MM.1S (cell line): ENCODE measurements around the gene HLA-DPA1.

Experiments used
- DNase-seq: peaks from one replicate; pipeline ENCODE4 v3.0.0-alpha.2; 2015
- H2AFZ ChIP-seq: fragments of 300-600 bp; sonication (generic); 2 replicates; pipeline ENCODE4 v1.6.0; 2016; ENCODE audit warnings: antibody characterized with exemption, low read length
- H3F3A ChIP-seq: fragments of 300-600 bp; sonication (generic); 2 replicates; pipeline ENCODE4 v1.6.1; 2016; ENCODE audit warnings: mild to moderate bottlenecking, antibody characterized with exemption, low read length, moderate library complexity, mixed read lengths; ENCODE audit not compliant: insufficient read depth
- H3K27ac ChIP-seq: fragments of 300-600 bp; sonication (generic); 2 replicates; pipeline ENCODE4 v1.5.1; 2016; ENCODE audit warnings: mild to moderate bottlenecking, low read length
- H3K27me3 ChIP-seq: fragments of 300-600 bp; sonication (generic); replicated peaks from 2 replicates; pipeline ENCODE4 v1.6.0; 2016; ENCODE audit warnings: low read length; ENCODE audit not compliant: insufficient read depth
- H3K36me3 ChIP-seq: fragments of 300-600 bp; sonication (generic); replicated peaks from 2 replicates; pipeline ENCODE4 v1.6.1; 2016; ENCODE audit warnings: mild to moderate bottlenecking, low read length, mixed read lengths; ENCODE audit not compliant: insufficient read depth
- H3K4me1 ChIP-seq: fragments of 300-600 bp; sonication (generic); 2 replicates; pipeline ENCODE4 v1.6.1; 2016; ENCODE audit warnings: low read length, mixed read lengths
- H3K4me2 ChIP-seq: fragments of 300-600 bp; sonication (generic); 2 replicates; pipeline ENCODE4 v1.6.0; 2016; ENCODE audit warnings: low read depth, low read length
- H3K4me3 ChIP-seq: fragments of 300-600 bp; sonication (generic); 2 replicates; pipeline ENCODE4 v1.5.1; 2016; ENCODE audit warnings: low read length, mixed read lengths
- H3K79me2 ChIP-seq: fragments of 300-600 bp; sonication (generic); 2 replicates; pipeline ENCODE4 v1.6.1; 2016; ENCODE audit warnings: mixed run types, low read length, mixed read lengths
- H3K9ac ChIP-seq: fragments of 300-600 bp; sonication (generic); 2 replicates; pipeline ENCODE4 v1.6.1; 2016; ENCODE audit warnings: low read length, mixed read lengths
- H3K9me2 ChIP-seq: fragments of 300-600 bp; sonication (generic); replicated peaks from 2 replicates; pipeline ENCODE4 v1.6.1; 2016; ENCODE audit warnings: mild to moderate bottlenecking, low read length, mixed read lengths; ENCODE audit not compliant: insufficient read depth
- H3K9me3 ChIP-seq: fragments of 300-600 bp; sonication (generic); replicated peaks from 2 replicates; pipeline ENCODE4 v1.6.1; 2016; ENCODE audit warnings: mild to moderate bottlenecking, low read length, mixed read lengths; ENCODE audit not compliant: insufficient read depth
- H4K20me1 ChIP-seq: fragments of 300-600 bp; sonication (generic); 2 replicates; pipeline ENCODE4 v1.6.1; 2016; ENCODE audit warnings: mild to moderate bottlenecking, low read length, moderate library complexity, mixed read lengths; ENCODE audit not compliant: insufficient read depth
- EZH2 ChIP-seq: fragments of 300-600 bp; sonication (generic); optimal IDR thresholded peaks from 2 replicates; pipeline ENCODE3; 2017; ENCODE audit warnings: low read depth, mild to moderate bottlenecking, antibody characterized with exemption, low read length, mixed read lengths
- EZH2phosphoT487 ChIP-seq: fragments of 300-600 bp; sonication (generic); IDR thresholded peaks from 2 replicates; pipeline ENCODE4 v1.6.1; 2018; ENCODE audit warnings: antibody characterized with exemption, low read length
- TF ChIP-seq, protein P1 (sequence below): fragments of 300-600 bp; sonication (generic); IDR thresholded peaks from 2 replicates; pipeline ENCODE4 v1.5.1; 2016; ENCODE audit warnings: antibody characterized with exemption, low read length, mixed read lengths

The HLA-DPA1 gene

DNA sequence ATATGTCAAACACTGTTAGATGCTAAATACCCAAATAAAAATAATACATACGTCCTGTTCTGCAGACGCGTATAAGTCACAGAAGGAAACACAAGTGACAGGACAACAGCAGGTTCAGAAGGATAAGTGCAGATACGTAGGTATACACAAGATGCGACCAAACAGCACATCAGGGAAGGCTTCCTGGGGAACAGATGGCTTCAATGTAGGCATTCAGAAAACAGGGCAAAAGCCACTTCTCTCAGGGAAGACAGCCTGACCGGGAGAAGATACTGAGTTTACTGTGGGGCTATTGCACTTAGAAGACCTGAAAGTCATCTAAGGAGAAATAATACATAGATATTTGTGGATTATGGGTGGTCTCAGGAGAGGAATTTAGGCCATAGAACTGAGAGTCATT, 1.9 kb downstream of the HLA-DPA1 start:
- Histone ChIP-seq H3K4me1 (peaks cover 18% of the 10 kb centered on the region), H3K79me2 (no peaks in the 10 kb centered on the region), H3F3A (no peaks in the 10 kb centered on the region), H3K27me3 (no peaks in the 10 kb centered on the region), H3K27ac (no peak overlapping the region), H2AFZ (no peak overlapping the region), H3K9me2 (no peaks in the 10 kb centered on the region), H3K36me3 (no peaks in the 10 kb centered on the region), H3K4me2 (no peak overlapping the region), H4K20me1 (no peaks in the 10 kb centered on the region), H3K9ac (no peak overlapping the region), H3K4me3 (no peak overlapping the region), H3K9me3 (no peaks in the 10 kb centered on the region)
- DNase-seq = no peak
- no peak for TF ChIP-seq EZH2
- no peak for TF ChIP-seq EZH2phosphoT487
- TF ChIP-seq, protein P1, sequence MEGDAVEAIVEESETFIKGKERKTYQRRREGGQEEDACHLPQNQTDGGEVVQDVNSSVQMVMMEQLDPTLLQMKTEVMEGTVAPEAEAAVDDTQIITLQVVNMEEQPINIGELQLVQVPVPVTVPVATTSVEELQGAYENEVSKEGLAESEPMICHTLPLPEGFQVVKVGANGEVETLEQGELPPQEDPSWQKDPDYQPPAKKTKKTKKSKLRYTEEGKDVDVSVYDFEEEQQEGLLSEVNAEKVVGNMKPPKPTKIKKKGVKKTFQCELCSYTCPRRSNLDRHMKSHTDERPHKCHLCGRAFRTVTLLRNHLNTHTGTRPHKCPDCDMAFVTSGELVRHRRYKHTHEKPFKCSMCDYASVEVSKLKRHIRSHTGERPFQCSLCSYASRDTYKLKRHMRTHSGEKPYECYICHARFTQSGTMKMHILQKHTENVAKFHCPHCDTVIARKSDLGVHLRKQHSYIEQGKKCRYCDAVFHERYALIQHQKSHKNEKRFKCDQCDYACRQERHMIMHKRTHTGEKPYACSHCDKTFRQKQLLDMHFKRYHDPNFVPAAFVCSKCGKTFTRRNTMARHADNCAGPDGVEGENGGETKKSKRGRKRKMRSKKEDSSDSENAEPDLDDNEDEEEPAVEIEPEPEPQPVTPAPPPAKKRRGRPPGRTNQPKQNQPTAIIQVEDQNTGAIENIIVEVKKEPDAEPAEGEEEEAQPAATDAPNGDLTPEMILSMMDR = no peak

DNA sequence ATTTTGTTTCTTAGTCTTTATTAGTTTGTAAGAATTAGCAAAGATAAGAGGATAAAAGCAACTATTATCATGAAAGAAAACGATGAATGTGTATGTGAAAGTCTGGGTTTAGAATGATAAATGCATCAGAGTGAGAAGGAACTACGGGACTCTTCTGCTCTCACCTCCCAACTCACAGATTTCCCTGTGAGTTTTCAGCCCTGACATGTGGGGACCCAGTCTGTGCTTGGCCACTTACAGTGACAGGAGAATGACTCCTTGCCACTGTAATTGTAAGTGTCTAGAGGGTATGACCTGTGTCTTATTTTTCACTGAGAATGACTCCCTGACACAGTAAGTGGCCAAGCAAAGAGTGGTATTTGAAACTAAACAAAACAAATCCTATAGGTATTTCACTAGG, 2.5 kb downstream of the HLA-DPA1 start:
- Histone ChIP-seq H3K4me2 (no peak overlapping the region), H3K79me2 (no peaks in the 10 kb centered on the region)

DNA sequence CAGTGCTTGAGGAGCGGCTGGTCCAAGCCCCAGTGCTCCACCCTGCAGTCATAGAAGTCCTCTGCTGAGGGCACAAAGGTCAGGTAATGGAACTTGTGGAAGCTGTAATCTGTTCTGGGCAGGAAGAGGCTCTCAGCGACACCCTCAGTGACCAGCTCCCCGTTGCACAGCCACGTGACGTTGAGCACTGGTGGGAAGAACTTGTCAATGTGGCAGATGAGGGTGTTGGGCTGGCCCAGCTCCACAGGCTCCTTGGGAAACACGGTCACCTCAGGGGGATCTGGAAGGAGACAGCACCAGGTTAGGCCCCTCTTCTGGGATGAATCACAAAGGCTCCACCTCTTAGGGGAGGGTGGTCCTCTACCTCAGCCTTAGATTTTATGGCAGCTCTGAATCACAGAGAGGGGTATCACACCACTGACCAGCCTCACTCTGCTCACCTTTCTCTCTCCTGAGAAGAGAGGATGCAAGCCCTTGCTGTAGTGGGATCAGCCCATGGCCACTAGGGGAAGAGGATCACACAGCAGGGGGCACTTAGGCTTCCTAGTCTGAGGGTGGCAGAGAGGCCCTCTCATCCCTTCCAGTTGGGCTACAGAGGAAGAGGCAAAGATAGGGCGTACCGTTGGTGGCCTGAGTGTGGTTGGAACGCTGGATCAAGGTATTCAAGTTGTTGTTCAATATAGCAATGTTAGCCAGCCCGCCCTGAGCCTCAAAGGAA, 4.3 kb downstream of the HLA-DPA1 start:
- Histone ChIP-seq H2AFZ (no peak overlapping the region), H3K4me3 (no peak overlapping the region), H3K4me2 (no peak overlapping the region), H3K27ac (no peak overlapping the region), H3K9ac (no peak overlapping the region), H3K9me3 (no peaks in the 10 kb centered on the region), H3K4me1 (peaks cover 7% of the 10 kb centered on the region), H4K20me1 (no peaks in the 10 kb centered on the region), H3K36me3 (no peaks in the 10 kb centered on the region), H3F3A (no peaks in the 10 kb centered on the region), H3K79me2 (no peaks in the 10 kb centered on the region), H3K27me3 (no peaks in the 10 kb centered on the region), H3K9me2 (no peaks in the 10 kb centered on the region)
- no peak for DNase-seq
- TF ChIP-seq, protein P1 = no peak
- TF ChIP-seq EZH2phosphoT487 (no peak), EZH2 (no peak)

More for the DNA sequence above, 2.5 kb downstream of the HLA-DPA1 start:
- no peaks in the 10 kb centered on the region for H3K27me3 ChIP-seq
- no peak overlapping the region for H3K9ac ChIP-seq
- H3K9me2 ChIP-seq = no peaks in the 10 kb centered on the region
- H3K27ac ChIP-seq = no peak overlapping the region
- H3K36me3 ChIP-seq = no peaks in the 10 kb centered on the region
- H2AFZ ChIP-seq = no peak overlapping the region
- no peaks in the 10 kb centered on the region for H3F3A ChIP-seq
- TF ChIP-seq EZH2 (no peak), EZH2phosphoT487 (no peak)
- TF ChIP-seq, protein P1 = no peak
- no peaks in the 10 kb centered on the region for H4K20me1 ChIP-seq
- no peaks in the 10 kb centered on the region for H3K9me3 ChIP-seq
- no peak for DNase-seq
- no peak overlapping the region for H3K4me3 ChIP-seq
- peaks cover 13% of the 10 kb centered on the region for H3K4me1 ChIP-seq
